IPS-NIHi11 (cell line): ENCODE results near the gene EFCAB6.

Experiments
- DNase-seq: peaks from one replicate; pipeline ENCODE4 v3.0.0; 2012; ENCODE audit warnings: mixed read lengths, low spot score

EFCAB6 gene

GRCh38 chr22:43828998-43829782, 17.1 kb upstream of the EFCAB6 start:
- DNase-seq: peak; percentile 71

DNA sequence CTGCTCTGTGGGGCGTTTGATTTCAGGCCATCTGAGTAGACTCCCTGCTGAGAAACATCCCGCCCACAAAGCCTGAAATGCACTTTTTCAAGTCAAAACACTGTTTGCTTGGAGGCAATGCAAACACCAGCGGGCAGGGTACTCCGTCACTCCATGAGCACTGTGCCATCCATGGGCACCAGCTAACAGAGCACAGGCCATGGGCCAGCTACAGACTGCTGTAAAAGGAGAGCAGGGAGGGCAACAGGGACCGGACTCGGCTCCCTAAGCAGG, 16.6 kb upstream of the EFCAB6 start:
- DNase-seq: no peak

GRCh38 chr22:43827926-43828724, 16.0 kb upstream of the EFCAB6 start:
- DNase-seq: no peak

DNA sequence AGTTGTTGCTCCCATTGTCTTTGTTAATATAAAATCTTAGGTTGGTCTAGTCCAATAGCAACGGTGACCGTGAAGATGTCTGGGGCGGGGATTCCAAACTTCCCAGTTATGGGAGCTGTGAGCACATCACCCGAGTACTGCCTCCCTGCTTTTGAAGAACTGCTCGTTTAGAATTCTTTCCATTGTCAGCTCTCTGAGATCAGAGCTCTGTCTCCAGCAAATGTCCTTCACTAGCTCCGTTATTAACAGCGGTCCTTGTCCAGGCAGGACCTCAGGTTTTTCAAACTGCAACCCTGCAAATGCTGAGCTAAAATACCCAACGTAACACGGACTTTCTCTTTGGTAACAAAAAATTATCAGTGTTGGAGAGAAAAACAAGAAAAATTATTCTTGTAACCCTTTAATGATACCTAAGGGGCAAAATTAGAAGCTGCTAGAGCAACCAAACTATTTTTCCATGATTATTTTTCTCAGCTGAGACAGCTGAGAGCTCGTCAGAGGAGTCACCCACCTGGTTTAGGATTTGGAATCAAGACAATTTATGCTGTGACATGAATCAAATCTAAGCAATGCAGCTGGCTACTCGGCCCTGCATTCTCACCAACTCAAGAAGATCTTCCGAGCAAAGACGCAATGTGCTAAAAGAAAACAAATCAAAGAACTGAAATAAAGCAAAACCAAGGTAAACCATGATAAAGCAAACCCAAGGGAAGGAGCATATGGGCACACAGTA, 15.1 kb upstream of the EFCAB6 start:
- no peak for DNase-seq

- DNase-seq: no peak
Observed at GRCh38 chr22:43826142-43827002, 14.3 kb upstream of the EFCAB6 start.

GRCh38 chr22:43825651-43826050, 13.5 kb upstream of the EFCAB6 start:
- no peak for DNase-seq

DNA sequence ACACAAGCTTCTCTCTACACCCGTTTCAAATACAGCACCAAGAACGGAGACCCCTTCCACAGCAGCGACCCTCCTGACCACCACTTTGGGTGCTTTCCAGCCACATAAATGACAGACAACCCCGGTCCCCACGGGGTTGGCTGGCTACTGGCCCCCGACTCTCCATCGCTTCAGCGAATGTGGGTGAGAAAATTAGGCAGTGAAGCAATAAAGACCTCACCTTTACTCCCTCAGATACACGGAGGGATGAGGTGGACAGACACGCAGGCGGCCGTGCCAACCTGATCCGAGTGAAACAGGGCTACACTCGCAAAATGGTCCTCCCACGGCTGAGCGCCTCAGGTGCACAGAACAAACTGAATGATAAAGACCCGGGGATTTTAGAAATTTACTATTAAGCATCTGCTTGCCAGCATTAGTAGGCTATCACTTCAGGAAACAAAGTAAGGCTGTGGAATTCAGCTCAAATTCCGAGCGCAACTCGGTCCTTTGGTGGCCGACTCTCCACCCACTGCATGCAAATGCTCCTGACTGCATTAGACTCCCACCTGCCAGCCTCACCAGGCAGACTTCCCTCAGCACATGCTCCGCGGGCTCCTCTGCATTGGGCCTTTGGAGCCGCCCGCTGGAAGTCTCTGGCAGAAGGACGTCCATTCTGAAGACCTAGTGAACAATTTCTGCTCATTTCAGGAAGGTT, 12.8 kb upstream of the EFCAB6 start:
- peak; percentile 30 for DNase-seq

- DNase-seq: no peak
Observed at GRCh38 chr22:43823911-43824665, 12.0 kb upstream of the EFCAB6 start.

- no peak for DNase-seq
Observed at GRCh38 chr22:43823353-43823908, 11.3 kb upstream of the EFCAB6 start.

DNA sequence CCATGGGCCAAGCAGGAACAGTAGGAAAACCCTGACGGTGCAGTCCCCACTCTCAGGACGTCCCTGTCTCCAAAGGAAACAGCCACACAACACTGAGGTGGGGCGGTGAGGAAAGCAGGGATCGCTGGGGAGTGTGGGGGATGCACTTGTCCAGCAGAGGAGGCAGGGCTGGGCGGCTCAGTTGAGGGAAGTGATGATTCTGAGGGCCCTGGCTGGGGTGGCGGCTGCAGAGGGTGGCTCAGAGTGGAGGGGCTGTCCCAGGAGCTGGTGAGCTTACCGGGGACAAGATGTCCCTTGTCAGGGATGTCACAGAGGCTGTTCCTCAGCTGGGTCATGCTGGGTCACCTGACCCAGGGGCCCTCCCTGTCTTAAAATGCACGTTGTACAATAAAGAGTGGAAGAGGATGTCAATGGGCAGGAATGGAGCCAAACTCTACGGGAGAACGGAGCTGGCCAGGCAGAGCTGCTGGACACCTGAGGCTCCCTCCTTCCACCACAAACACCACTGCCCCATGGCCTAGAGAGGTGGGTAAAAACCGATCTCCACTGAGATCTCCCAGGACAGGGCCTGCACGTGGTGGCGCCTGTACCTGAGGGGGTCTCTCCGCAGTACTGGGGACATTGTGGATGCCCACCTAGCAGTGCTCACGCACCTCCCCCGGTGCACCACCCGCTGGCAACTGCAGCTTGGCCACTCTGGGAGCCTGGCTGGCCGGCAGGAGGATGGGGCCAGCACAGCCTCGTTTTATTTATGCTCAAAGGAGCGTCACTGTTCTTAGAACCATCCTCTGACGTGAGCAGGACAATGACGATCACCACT, 9.7 kb upstream of the EFCAB6 start:
- DNase-seq: no peak

DNA sequence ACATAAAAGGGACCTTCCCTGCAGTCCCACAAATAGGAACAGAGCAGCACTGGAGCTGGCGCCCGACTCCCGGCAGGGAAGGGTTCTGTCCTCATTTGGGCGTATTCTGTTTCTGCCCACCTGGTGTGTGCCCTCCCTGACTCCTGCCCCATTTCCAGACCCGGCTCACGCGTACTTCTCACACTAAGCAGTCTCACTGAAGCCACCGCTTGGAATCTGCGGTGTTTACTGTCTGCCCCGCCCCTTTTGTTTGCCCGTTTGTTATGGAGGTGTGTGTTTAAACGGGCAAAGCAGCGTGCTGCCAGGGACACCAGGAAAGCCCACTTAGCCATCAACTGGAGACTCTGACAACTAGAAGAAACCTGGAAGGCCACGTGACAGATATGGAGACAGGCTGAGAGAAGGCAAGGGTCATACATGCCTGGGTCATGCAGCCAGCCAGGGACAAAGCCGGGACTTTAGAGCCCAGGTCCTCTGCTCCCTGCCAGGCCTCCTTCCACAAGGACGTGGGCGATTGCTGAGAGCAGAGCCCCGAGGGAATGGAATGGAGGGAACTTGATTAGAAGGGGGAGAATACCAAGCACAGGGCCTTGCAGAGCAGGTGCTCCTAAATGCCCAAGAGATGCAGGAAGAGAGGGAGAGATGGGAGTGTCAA, 8.7 kb upstream of the EFCAB6 start:
- DNase-seq: no peak

- no peak for DNase-seq
Observed at GRCh38 chr22:43819931-43820640, 8.0 kb upstream of the EFCAB6 start.

GRCh38 chr22:43819421-43819921, 7.4 kb upstream of the EFCAB6 start:
- no peak for DNase-seq

DNA sequence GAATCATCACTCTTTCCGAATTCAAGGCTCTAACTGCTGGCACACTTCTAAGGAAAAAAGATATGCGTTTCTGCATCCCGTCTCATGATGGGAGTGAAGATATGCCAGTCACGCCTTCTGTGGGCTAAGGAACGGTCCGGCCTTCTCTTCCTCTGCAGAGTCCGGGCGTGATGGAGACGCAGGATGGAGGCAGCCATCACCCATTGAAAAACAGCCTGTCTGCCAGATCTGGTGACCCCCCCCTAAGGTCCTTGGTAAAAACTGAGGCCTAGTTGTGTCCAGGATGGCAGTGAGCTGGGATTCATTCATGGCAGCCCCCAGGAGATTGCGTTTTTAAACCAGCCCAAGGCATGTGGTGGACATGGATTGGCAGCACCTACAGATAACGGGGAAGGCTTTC, 6.9 kb upstream of the EFCAB6 start:
- no peak for DNase-seq

DNA sequence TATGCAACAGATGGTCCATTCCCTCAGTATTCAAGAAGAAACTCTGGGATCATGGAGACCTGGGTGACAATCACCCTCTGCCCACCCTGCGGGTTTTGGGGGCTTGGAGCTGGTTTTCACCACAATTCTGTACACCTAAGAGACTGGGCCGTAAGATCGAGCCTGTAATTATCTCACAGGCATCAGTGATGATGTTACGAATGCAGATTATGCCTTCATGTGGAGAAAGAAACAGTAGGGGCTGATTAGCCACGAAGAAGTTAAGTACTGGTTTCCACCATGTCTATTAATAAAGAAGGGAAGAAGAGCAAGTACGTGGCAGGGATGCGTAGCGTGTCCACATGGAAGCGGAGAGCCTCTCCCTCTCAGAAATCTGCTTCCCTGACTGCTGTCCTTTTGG, 5.3 kb upstream of the EFCAB6 start:
- DNase-seq: no peak

DNA sequence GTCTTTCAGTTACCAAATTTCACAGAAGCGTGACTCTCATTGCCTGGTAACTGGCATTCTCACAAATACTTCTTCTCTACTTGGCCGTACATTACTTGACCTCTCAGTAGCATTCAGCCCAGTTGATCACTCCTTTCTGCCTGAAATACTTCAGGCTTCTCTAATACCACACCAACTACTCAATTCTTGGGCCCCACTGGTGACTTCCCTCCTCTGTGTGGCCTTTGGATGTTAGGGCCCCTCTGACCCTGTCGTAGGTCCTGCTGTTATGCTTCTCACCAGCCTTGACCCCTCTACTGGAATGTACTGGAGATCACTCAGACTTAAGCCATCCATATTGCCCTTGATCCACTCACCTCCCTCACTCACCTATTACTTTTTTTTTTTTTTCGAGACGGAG, 2.2 kb upstream of the EFCAB6 start:
- DNase-seq: no peak

GRCh38 chr22:43812890-43813289, 785 bp upstream of the EFCAB6 start:
- no peak for DNase-seq

DNA sequence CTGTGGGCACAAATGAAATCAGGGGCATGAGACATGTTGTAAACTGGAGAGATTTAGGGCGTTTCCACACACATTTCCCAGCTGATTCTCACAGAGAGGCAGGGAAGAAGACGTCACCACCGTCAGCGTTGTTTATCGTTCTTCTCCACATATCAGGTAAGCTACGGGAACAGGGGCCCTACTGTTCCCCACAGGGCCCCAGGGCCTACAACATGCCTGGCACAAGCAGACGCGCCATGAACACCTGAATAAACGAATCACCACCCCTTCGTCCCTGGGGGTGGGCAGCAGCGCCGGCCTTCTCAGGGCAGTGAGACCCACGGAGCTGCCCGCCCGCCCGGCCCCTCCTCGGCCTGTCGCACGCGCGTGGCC, 342 bp downstream of the EFCAB6 start:
- DNase-seq: no peak
